Endodermal cell (in vitro differentiated cells): Measurements from ENCODE around the gene OR13A1. TPM values are rescaled to one million over a fixed set of nuclear protein-coding genes. Genes with fewer than 3 reads are reported as not detected.
"Not testable (repeated sequence)": the region's sequence is repeated elsewhere in the genome, so short reads cannot be mapped to it uniquely, and the experiment has no call there.

Experiments
- DNase-seq: peaks from one replicate; pipeline ENCODE4 v3.0.0-alpha.2; 2017
- H3K27ac ChIP-seq: 2 replicates; pipeline ENCODE4 v1.5.1; 2013; ENCODE audit warnings: mild to moderate bottlenecking, low read depth, low read length, moderate library complexity
- H3K27me3 ChIP-seq: 2 replicates; pipeline ENCODE4 v1.6.1; 2013; ENCODE audit warnings: mild to moderate bottlenecking, low read length, moderate library complexity; ENCODE audit not compliant: insufficient read depth, control insufficient read depth, poor library complexity, severe bottlenecking
- H3K36me3 ChIP-seq: 2 replicates; pipeline ENCODE4 v1.7.0; 2013; ENCODE audit warnings: mild to moderate bottlenecking, low read length, moderate library complexity; ENCODE audit not compliant: control insufficient read depth, insufficient read depth
- H3K4me1 ChIP-seq: one replicate; pipeline ENCODE4 v1.7.0; 2013; ENCODE audit warnings: low read length; ENCODE audit not compliant: control insufficient read depth, insufficient read depth
- H3K4me3 ChIP-seq: 2 replicates; pipeline ENCODE4 v1.5.1; 2013; ENCODE audit warnings: mild to moderate bottlenecking, low read length, moderate library complexity
- H3K9ac ChIP-seq: 2 replicates; pipeline ENCODE4 v1.6.1; 2013; ENCODE audit warnings: mild to moderate bottlenecking, low read length, moderate library complexity; ENCODE audit not compliant: poor library complexity, severe bottlenecking; ENCODE audit errors: extremely low read depth
- H3K9me3 ChIP-seq: 2 replicates; pipeline ENCODE4 v1.6.1; 2013; ENCODE audit warnings: mild to moderate bottlenecking, low read length, moderate library complexity; ENCODE audit not compliant: control insufficient read depth
- H3K27ac Mint-ChIP-seq: 2 replicates; pipeline ENCODE4 v1.8.0; 2020; ENCODE audit warnings: mixed read lengths
- H3K27me3 Mint-ChIP-seq: 2 replicates; pipeline ENCODE4 v1.8.0; 2021; ENCODE audit warnings: mild to moderate bottlenecking, mixed read lengths; ENCODE audit not compliant: insufficient read depth
- H3K36me3 Mint-ChIP-seq: 2 replicates; pipeline ENCODE4 v1.8.0; 2020; ENCODE audit warnings: low read depth, mixed read lengths
- H3K4me1 Mint-ChIP-seq: 2 replicates; pipeline ENCODE4 v1.8.0; 2020; ENCODE audit warnings: mixed read lengths
- H3K4me3 Mint-ChIP-seq: 2 replicates; pipeline ENCODE4 v1.8.0; 2020; ENCODE audit warnings: mild to moderate bottlenecking, moderate library complexity, mixed read lengths
- H3K9me3 Mint-ChIP-seq: 2 replicates; pipeline ENCODE4 v1.8.0; 2020; ENCODE audit warnings: mild to moderate bottlenecking, mixed read lengths
- WGBS, 2 experiments: methylation state at CpG; one replicate each; pipeline versions ENCODE4 v1.1.5 to v1.1.7; 2013; ENCODE audit warnings: missing lambda C conversion rate in 2 of 2, mixed read lengths in 1 of 2; ENCODE audit not compliant: insufficient coverage in 1 of 2, insufficient read length in 1 of 2; 5-methylcytosine and 5-hydroxymethylcytosine counted together
- total RNA-seq, 2 donors: library from RNA; stranded (reverse); fragmentation: NEBNext Ultra II Directional in 1 of 2; extraction: Animal tissue kit (Norgen Biotek cat#: 25700) in 1 of 2; gene quantifications; 2 replicates in 1 of 2; 3 replicates in 1 of 2; pipeline ENCODE4 v1.2.1, GENCODE V29; 2021
- TF ChIP-seq, protein P1 (sequence below): fragments of 200-600 bp; sonication (generic); conservative IDR thresholded peaks from 2 replicates; pipeline ENCODE4 v1.5.0; 2021; ENCODE audit warnings: antibody characterized with exemption, mild to moderate bottlenecking

Gene OR13A1
- total RNA-seq, 2 donors from 2014 or later = 0.31 TPM; not detected in 1

- Mint-ChIP-seq H3K4me1 (peaks cover 6% of the 10 kb centered on the region), H3K36me3 (no peaks in the 10 kb centered on the region), H3K4me3 (no peak overlapping the region), H3K27ac (no peak overlapping the region), H3K27me3 (peaks cover 12% of the 10 kb centered on the region), H3K9me3 (peaks cover 22% of the 10 kb centered on the region)
- Histone ChIP-seq H3K4me1 (no peaks in the 10 kb centered on the region), H3K27me3 (no peaks in the 10 kb centered on the region), H3K9me3 (no peaks in the 10 kb centered on the region), H3K4me3 (no peak overlapping the region), H3K27ac (no peak overlapping the region), H3K9ac (no peak overlapping the region), H3K36me3 (no peaks in the 10 kb centered on the region)
- WGBS, 2 experiments = 93 to 100% methylated on average over 2 to 4 of the region's 4 CpGs
- peak; percentile 53 for DNase-seq
- TF ChIP-seq, protein P1, sequence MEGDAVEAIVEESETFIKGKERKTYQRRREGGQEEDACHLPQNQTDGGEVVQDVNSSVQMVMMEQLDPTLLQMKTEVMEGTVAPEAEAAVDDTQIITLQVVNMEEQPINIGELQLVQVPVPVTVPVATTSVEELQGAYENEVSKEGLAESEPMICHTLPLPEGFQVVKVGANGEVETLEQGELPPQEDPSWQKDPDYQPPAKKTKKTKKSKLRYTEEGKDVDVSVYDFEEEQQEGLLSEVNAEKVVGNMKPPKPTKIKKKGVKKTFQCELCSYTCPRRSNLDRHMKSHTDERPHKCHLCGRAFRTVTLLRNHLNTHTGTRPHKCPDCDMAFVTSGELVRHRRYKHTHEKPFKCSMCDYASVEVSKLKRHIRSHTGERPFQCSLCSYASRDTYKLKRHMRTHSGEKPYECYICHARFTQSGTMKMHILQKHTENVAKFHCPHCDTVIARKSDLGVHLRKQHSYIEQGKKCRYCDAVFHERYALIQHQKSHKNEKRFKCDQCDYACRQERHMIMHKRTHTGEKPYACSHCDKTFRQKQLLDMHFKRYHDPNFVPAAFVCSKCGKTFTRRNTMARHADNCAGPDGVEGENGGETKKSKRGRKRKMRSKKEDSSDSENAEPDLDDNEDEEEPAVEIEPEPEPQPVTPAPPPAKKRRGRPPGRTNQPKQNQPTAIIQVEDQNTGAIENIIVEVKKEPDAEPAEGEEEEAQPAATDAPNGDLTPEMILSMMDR = peak; percentile 10
Measured at GRCh38 chr10:45265996-45266395, 49.4 kb downstream of the OR13A1 start.

GRCh38 chr10:45261946-45262345 lies 53.5 kb downstream of the OR13A1 start:
- Mint-ChIP-seq H3K36me3 (no peaks in the 10 kb centered on the region), H3K9me3 (peaks cover 27% of the 10 kb centered on the region), H3K4me1 (peaks cover 6% of the 10 kb centered on the region), H3K4me3 (no peak overlapping the region), H3K27ac (no peak overlapping the region), H3K27me3 (no peaks in the 10 kb centered on the region)
- Histone ChIP-seq H3K36me3 (no peaks in the 10 kb centered on the region), H3K9me3 (no peaks in the 10 kb centered on the region), H3K9ac (no peak overlapping the region), H3K27me3 (no peaks in the 10 kb centered on the region), H3K27ac (no peak overlapping the region), H3K4me3 (no peak overlapping the region), H3K4me1 (no peaks in the 10 kb centered on the region)
- no peak for DNase-seq
- TF ChIP-seq, protein P1 = no peak
- WGBS, 2 experiments = 70 to 95% methylated on average over 2 of the region's 2 CpGs

DNA sequence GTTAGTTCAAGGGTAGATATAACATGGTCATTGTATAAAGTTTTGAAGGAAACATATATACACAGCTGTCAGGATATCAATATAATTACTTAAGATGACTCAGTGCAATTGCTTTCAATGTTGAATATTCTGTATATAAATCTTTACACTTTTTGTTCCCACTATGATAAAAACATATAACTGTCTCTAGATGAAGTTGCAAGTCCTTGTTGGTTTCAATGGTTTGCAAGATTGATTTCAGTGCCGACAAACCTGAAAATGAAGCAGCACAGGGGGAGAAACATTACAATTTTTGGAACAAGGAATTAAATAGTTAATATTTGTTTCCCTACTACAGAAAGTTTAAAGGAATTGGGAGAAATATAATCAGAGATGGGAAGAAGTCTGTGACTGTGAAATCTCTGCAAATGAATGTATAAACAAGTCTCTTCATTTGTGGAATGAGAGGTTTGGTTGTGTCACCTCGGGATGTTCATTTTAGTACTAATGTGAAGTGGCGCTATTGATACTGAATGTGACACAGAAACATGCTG lies 54.1 kb downstream of the OR13A1 start:
- Histone ChIP-seq H3K4me1 (no peaks in the 10 kb centered on the region), H3K27ac (no peak overlapping the region), H3K36me3 (no peaks in the 10 kb centered on the region), H3K27me3 (no peaks in the 10 kb centered on the region), H3K4me3 (no peak overlapping the region), H3K9me3 (no peaks in the 10 kb centered on the region), H3K9ac (no peak overlapping the region)
- TF ChIP-seq, protein P1 = no peak
- H3K4me1 Mint-ChIP-seq = peaks cover 6% of the 10 kb centered on the region
- H3K27ac Mint-ChIP-seq = no peak overlapping the region
- H3K9me3 Mint-ChIP-seq = peaks cover 27% of the 10 kb centered on the region
- H3K27me3 Mint-ChIP-seq = no peaks in the 10 kb centered on the region
- H3K36me3 Mint-ChIP-seq = no peaks in the 10 kb centered on the region
- 92 to 100% methylated on average over 3 of the region's 3 CpGs for WGBS, 2 experiments
- no peak for DNase-seq
- H3K4me3 Mint-ChIP-seq = no peak overlapping the region

DNA sequence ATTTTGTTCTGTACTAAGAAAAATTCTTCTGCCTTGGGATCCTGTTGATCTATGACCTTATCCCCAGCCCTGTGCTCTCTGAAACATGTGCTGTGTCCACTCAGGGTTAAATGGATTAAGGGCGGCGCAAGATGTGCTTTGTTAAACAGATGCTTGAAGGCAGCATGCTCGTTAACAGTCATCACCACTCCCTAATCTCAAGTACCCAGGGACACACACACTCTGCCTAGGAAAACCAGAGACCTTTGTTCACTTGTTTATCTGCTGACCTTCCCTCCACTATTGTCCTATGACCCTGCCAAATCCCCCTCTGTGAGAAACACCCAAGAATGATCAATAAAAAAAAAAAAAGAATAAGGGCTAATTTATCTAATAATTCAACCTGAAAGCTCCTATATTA lies 54.8 kb downstream of the OR13A1 start:
- WGBS, 2 experiments = 90% methylated on average over 3 of the region's 3 CpGs; no CpG with 5 or more reads in 1 of the 2 experiments
- H3K9ac ChIP-seq = not testable (repeated sequence)
- peaks cover 26% of the 10 kb centered on the region for H3K9me3 Mint-ChIP-seq

DNA sequence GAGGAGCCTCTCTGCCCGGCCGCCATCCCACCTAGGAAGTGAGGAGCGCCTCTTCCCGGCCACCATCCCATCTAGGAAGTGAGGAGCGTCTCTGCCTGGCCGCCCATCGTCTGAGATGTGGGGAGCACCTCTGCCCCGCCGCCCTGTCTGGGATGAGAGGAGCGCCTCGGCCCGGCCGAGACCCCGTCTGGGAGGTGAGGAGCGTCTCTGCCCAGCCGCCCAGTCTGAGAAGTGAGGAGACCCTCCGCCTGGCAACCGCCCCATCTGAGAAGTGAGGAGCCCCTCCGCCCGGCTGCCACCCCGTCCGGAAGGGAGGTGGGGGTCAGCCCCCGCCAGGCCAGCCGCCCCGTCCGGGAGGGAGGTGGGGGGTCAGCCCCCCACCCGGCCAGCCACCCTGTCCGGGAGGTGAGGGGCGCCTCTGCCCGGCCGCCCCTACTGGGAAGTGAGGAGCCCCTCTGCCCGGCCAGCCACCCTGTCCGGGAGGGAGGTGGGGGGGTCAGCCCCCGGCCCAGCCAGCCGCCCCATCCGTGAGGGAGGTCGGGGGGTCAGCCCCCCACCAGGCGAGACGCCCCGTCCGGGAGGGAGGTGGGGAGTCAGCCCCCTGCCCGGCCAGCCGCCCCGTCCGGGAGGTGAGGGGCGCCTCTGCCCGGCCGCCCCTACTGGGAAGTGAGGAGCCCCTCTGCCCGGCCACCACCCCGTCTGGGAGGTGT lies 55.5 kb downstream of the OR13A1 start:
- H3K36me3 Mint-ChIP-seq, H3K27ac Mint-ChIP-seq, H3K4me1 Mint-ChIP-seq, DNase-seq, H3K4me3 Mint-ChIP-seq, H3K36me3 ChIP-seq, H3K27me3 Mint-ChIP-seq, H3K4me1 ChIP-seq, H3K4me3 ChIP-seq, H3K9ac ChIP-seq, H3K27ac ChIP-seq, H3K27me3 ChIP-seq, H3K9me3 ChIP-seq: not testable (repeated sequence)
- H3K9me3 Mint-ChIP-seq = peaks cover 22% of the 10 kb centered on the region
- WGBS, 2 experiments = 94 to 98% methylated on average over 8 to 29 of the region's 50 CpGs

More for the DNA sequence above, 54.8 kb downstream of the OR13A1 start:
- DNase-seq, H3K4me3 Mint-ChIP-seq, H3K36me3 Mint-ChIP-seq, H3K4me3 ChIP-seq, H3K4me1 Mint-ChIP-seq, H3K27ac Mint-ChIP-seq, H3K9me3 ChIP-seq, H3K27ac ChIP-seq, H3K4me1 ChIP-seq, H3K27me3 Mint-ChIP-seq, H3K36me3 ChIP-seq, H3K27me3 ChIP-seq: not testable (repeated sequence)
